ENCODE data around the gene CD300LD.

CD300LD gene

DNA sequence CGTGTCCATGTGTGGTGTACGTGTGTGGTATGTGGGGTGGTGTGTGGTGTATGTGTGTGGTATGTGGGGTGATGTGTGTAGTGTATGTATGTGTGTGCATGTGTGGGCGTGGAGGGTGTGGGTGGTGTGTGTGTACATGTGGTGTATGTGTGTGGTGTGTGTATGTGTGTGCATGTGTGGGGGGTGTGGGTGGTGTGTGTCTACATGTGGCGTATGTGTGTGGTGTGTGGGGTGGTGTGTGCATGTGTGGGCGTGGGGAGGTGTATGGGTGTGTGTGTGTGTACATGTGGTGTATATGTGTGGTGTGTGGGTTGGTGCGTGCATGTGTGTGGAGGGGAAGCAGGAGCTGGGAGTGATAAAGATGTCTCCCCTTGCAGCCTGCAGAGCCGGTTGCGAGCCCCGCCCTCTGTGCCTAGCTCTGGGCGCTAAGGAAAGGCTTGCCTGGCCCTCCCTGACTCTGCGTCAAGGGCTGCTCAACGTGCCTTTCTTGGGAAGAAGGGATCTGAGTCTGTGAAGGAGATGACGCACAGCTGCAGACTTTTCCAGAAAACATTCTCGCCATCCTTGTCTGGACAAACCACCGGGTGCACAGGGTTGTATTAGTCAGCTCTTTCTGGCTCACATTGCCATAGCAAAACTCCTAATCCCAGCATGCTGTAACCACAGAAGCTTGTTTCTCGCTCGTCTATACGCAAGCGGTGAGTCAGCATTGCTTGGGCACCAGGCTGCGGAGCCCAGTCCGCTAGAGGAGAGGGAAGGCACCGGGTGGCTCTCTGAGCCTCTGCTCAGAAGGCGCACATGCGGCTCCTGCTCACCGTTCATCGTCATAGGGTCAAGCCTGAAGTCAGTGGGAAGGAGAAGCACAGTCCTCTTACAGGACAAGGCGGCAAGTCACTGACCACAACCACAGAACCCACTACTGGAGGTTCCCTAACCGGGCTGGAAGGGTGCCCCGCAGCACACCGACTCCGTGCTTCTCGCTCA lies 22.8 kb downstream of the CD300LD start:
- Histone ChIP-seq H3K9ac (no peak overlapping the region), H3K4me3 (ENCODE audit: low read depth, low read length) (no peak overlapping the region), H3K4me1 (no peaks in the 10 kb centered on the region), H3K9me3 (ENCODE audit: control insufficient read depth, low read length) (no peaks in the 10 kb centered on the region), H3K36me3 (ENCODE audit: control insufficient read depth, insufficient read depth, low read length) (no peaks in the 10 kb centered on the region), H3K27me3 (ENCODE audit: control insufficient read depth, insufficient read depth, low read length) (no peaks in the 10 kb centered on the region), H3K4me2 (ENCODE audit: low read length) (no peak overlapping the region), H3K27ac (no peak overlapping the region), H2AFZ (no peak overlapping the region), H3K79me2 (no peaks in the 10 kb centered on the region)
- TF ChIP-seq CTCF (IDR thresholded peaks at IDR 0.05): no peak

DNA sequence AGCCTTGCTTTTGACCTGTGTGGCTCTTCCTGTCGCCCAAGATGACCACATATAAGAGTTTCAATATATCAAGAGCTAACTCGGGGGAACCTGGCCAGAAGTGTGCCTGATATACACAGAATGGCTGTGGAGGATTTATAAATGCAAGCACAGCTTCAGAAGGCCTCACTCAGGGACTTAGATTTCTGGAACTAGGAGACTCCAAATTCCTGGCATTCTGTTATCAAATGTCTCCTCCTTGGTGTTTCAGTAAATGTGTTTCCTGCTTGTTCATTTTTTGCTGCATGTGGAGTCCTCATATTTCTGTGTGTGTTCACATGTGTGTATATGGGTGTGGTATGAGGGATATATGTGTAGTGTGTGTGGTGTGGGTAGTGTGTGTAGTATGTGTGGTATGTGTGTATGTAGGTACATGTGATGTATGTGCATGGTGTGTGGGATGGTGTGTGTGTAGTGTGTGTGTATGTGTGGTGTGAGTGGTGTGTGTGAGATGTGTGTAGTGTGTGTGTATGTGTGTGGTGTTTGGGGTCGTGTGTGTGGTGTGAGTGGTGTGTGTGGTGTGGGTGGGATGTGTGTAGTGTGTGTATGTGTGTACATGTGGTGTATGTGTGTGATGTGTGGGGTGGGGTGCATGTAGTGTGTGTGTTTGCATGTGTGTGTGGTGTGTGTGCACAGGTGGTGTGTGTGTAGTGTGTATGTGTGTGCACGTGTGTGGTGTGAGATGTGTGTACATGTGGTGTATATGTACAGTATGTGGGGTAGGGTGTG lies 23.8 kb downstream of the CD300LD start:
- Histone ChIP-seq H2AFZ (no peak overlapping the region), H3K4me3 (ENCODE audit: low read depth, low read length) (no peak overlapping the region), H3K36me3 (ENCODE audit: control insufficient read depth, insufficient read depth, low read length) (no peaks in the 10 kb centered on the region), H3K9ac (no peak overlapping the region), H3K4me2 (ENCODE audit: low read length) (no peak overlapping the region), H3K27me3 (ENCODE audit: control insufficient read depth, insufficient read depth, low read length) (no peaks in the 10 kb centered on the region), H3K4me1 (no peaks in the 10 kb centered on the region), H3K9me3 (ENCODE audit: control insufficient read depth, low read length) (no peaks in the 10 kb centered on the region), H3K27ac (no peak overlapping the region), H3K79me2 (no peaks in the 10 kb centered on the region)
- no peak for TF ChIP-seq CTCF (IDR thresholded peaks at IDR 0.05)

DNA sequence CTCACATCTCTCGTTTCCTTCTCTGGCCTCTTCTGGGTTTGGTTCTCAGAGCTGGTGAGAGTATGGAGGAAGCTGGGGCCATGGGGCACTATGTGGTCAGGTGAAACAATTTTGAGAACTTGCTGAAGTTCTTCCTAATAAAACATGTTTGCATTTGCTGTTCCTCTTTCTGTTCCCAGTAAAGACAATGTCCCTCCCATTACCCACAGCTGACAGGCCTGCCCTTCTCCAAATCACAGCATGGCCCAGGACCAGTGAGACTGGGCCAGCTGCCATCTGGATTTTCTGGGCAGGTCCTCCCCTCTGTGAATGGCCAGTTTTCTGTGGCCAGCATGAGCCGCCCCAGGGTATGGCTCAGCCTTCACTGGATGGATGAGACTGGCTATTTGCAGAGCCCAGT lies 24.7 kb downstream of the CD300LD start, which contains the start of gene CD300H:
Gene CD300H, minus strand, starts transcription at position 113 of the 400 bp plus-strand sequence.
- Histone ChIP-seq H3K4me1 (no peaks in the 10 kb centered on the region), H3K4me2 (ENCODE audit: low read length) (no peak within 1 kb of the TSS), H3K4me3 (ENCODE audit: low read depth, low read length) (no peak within 1 kb of the TSS), H3K79me2 (no peaks in the 10 kb centered on the region), H3K36me3 (ENCODE audit: control insufficient read depth, insufficient read depth, low read length) (no peaks in the 10 kb centered on the region), H3K9ac (no peak within 1 kb of the TSS), H3K27me3 (ENCODE audit: control insufficient read depth, insufficient read depth, low read length) (no peaks in the 10 kb centered on the region), H2AFZ (no peak within 1 kb of the TSS), H3K9me3 (ENCODE audit: control insufficient read depth, low read length) (no peaks in the 10 kb centered on the region), H3K27ac (no peak within 1 kb of the TSS)
- no peak for TF ChIP-seq CTCF (IDR thresholded peaks at IDR 0.05)

DNA sequence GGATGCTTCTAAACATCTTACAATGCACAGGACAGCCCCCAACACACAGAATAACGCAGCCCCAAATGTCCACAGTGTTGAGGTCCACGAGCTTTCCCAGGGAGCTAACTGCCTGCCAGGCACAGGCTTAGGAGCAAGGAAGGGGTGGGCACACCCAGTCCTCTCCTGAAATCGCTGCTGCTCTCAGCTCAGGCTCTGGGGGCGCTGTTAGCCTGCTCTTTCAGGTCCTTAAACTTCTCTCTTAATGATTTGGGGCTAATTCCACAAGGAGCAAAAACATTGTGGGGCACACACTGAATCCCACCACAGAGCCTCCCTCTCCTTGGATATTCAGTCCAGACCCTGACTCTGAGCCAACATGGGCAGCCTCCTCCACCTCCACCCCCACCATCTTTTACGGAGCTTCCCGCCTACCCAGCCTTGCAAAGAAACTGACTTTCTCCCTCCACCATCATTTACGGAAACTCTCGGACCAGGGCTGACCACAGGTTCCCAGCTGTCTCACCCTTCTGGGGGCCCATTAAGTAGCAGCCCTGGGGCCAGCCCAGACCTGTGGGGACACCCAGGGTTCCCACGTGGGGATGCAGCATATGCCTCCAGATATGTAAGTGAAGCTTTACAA lies 25.8 kb downstream of the CD300LD start:
- no peaks in the 10 kb centered on the region for H3K4me1 ChIP-seq

More for the DNA sequence above, 25.8 kb downstream of the CD300LD start:
- Histone ChIP-seq H3K27ac (no peak overlapping the region), H2AFZ (no peak overlapping the region), H3K4me3 (ENCODE audit: low read depth, low read length) (no peak overlapping the region), H3K9me3 (ENCODE audit: control insufficient read depth, low read length) (no peaks in the 10 kb centered on the region), H3K9ac (no peak overlapping the region), H3K27me3 (ENCODE audit: control insufficient read depth, insufficient read depth, low read length) (no peaks in the 10 kb centered on the region), H3K79me2 (no peaks in the 10 kb centered on the region), H3K36me3 (ENCODE audit: control insufficient read depth, insufficient read depth, low read length) (no peaks in the 10 kb centered on the region), H3K4me2 (ENCODE audit: low read length) (no peak overlapping the region)
- peak; percentile 50 for TF ChIP-seq CTCF (IDR thresholded peaks at IDR 0.05)

Data from parathyroid adenoma (tissue), 2 donors.